ENCODE results near the gene PSMB5. TPM values are rescaled to one million over a fixed set of nuclear protein-coding genes. Genes with fewer than 3 reads are reported as not detected.

Gene PSMB5
- total and polyA plus RNA-seq, 2 of the 13 experiments (the other 11 are each of a cell fraction or from before 2014, with no cell fraction given), result 705 to 871 TPM

DNA sequence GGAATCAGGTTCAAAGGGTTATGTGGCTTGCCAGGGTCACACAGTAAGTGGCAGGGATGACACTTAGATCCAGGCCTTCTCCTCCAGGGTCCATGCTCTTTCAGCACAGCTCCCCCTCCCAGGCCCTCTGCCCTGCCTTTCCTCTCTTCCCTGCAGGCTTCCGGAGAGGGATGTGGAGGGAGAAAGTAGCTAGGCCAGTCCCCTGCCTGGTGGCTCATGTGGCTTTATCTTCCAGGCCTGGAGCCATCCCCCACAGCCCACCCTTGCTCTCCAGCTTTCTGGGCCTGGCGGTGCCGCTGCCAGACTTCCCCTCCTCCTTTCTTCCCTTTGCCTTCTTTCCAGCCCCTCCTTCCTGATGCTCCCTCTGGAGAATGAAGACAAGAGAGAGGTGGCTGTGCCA, 9.1 kb upstream of the PSMB5 start:
- Histone ChIP-seq H3K4me2 (ENCODE audit: low read depth, low read length) (no peak overlapping the region), H3K4me3 (replicated peaks in 1 of 3; ENCODE audit: insufficient read depth in 1 of 3, low read depth in 2 of 3, low read length in 3 of 3) (no peak overlapping the region), H3K9me3 (ENCODE audit: low read length) (no peaks in the 10 kb centered on the region), H3K9ac (ENCODE audit: insufficient read depth, low read depth, low read length) (no peak overlapping the region), H3K79me2 (ENCODE audit: insufficient read depth, low read length) (no peaks in the 10 kb centered on the region), H3K27ac (ENCODE audit: extremely low read length, insufficient read depth, low read length) (no peak overlapping the region), H4K20me1 (ENCODE audit: insufficient read depth, low read length) (no peaks in the 10 kb centered on the region), H2AFZ (ENCODE audit: low read length) (no peak overlapping the region), H3K4me1 (ENCODE audit: insufficient read depth, low read length) (peaks cover 23% of the 10 kb centered on the region), H3K36me3 (replicated peaks in 1 of 2; ENCODE audit: control insufficient read depth in 1 of 2, insufficient read depth in 2 of 2, low read length in 2 of 2) (no peaks in the 10 kb centered on the region), H3K27me3 (ENCODE audit: control insufficient read depth in 1 of 2, insufficient read depth in 2 of 2, low read length in 2 of 2) (peaks cover 16 to 35% of the 10 kb centered on the region in 2 experiments)
- intact Hi-C loops (cut with micrococcal nuclease; ENCODE audit: unreplicated experiment) (no loop called here), in situ Hi-C loops (cut with HindIII; ENCODE audit: extremely low pct_ligation_motif_present, low pct_unique_long_range_greater_than_20kb) (no loop called here)
- BruUV-seq (replicated peaks), result no TSS peak
- WGBS (ENCODE audit: low lambda C conversion rate), result 47% methylated on average over 3 of the region's 3 CpGs
- ATAC-seq (peak; percentile 2; the same call in 2 of the 3 replicates), FAIRE-seq (no peak), DNase-seq (ENCODE audit: low spot score) (no peak)
- TF ChIP-seq MAFK (conservative IDR thresholded peaks at IDR 0.05 in 1 of 2, IDR thresholded peaks at IDR 0.05 in 1 of 2; ENCODE audit: low read length in 2 of 2), result no peak
- no peak for TF ChIP-seq ZNF225 (CRISPR knock-in tag; IDR thresholded peaks at IDR 0.05)
- TF ChIP-seq ZNF781 (CRISPR knock-in tag; IDR thresholded peaks at IDR 0.05; ENCODE audit: borderline replicate concordance, not compliant biosample characterization), result no peak
- TF ChIP-seq, protein P1, sequence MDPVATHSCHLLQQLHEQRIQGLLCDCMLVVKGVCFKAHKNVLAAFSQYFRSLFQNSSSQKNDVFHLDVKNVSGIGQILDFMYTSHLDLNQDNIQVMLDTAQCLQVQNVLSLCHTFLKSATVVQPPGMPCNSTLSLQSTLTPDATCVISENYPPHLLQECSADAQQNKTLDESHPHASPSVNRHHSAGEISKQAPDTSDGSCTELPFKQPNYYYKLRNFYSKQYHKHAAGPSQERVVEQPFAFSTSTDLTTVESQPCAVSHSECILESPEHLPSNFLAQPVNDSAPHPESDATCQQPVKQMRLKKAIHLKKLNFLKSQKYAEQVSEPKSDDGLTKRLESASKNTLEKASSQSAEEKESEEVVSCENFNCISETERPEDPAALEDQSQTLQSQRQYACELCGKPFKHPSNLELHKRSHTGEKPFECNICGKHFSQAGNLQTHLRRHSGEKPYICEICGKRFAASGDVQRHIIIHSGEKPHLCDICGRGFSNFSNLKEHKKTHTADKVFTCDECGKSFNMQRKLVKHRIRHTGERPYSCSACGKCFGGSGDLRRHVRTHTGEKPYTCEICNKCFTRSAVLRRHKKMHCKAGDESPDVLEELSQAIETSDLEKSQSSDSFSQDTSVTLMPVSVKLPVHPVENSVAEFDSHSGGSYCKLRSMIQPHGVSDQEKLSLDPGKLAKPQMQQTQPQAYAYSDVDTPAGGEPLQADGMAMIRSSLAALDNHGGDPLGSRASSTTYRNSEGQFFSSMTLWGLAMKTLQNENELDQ (CRISPR knock-in tag; IDR thresholded peaks at IDR 0.05; ENCODE audit: borderline replicate concordance), result no peak
- no peak for TF ChIP-seq NFYC (CRISPR knock-in tag; IDR thresholded peaks at IDR 0.05)
- TF ChIP-seq HHEX (CRISPR knock-in tag; IDR thresholded peaks at IDR 0.05), result no peak
- no peak for TF ChIP-seq NFYB (CRISPR knock-in tag; IDR thresholded peaks at IDR 0.05)
- TF ChIP-seq, protein P2, sequence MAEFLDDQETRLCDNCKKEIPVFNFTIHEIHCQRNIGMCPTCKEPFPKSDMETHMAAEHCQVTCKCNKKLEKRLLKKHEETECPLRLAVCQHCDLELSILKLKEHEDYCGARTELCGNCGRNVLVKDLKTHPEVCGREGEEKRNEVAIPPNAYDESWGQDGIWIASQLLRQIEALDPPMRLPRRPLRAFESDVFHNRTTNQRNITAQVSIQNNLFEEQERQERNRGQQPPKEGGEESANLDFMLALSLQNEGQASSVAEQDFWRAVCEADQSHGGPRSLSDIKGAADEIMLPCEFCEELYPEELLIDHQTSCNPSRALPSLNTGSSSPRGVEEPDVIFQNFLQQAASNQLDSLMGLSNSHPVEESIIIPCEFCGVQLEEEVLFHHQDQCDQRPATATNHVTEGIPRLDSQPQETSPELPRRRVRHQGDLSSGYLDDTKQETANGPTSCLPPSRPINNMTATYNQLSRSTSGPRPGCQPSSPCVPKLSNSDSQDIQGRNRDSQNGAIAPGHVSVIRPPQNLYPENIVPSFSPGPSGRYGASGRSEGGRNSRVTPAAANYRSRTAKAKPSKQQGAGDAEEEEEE (CRISPR knock-in tag; IDR thresholded peaks at IDR 0.05; ENCODE audit: borderline replicate concordance), result 0 out of 2 replicates have a peak, but pooled peaks have one; percentile 21
- TF ChIP-seq EEA1 (CRISPR knock-in tag; IDR thresholded peaks at IDR 0.05; ENCODE audit: borderline replicate concordance), result 0 out of 2 replicates have a peak, but pooled peaks have one; percentile 78
- no peak for TF ChIP-seq ZFX (CRISPR knock-in tag; IDR thresholded peaks at IDR 0.05; ENCODE audit: low read depth)
- 0 out of 2 replicates have a peak, but pooled peaks have one; percentile 34 for TF ChIP-seq ZNF891 (CRISPR knock-in tag; IDR thresholded peaks at IDR 0.05)
- TF ChIP-seq, protein P3, sequence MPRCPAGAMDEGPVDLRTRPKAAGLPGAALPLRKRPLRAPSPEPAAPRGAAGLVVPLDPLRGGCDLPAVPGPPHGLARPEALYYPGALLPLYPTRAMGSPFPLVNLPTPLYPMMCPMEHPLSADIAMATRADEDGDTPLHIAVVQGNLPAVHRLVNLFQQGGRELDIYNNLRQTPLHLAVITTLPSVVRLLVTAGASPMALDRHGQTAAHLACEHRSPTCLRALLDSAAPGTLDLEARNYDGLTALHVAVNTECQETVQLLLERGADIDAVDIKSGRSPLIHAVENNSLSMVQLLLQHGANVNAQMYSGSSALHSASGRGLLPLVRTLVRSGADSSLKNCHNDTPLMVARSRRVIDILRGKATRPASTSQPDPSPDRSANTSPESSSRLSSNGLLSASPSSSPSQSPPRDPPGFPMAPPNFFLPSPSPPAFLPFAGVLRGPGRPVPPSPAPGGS (CRISPR knock-in tag; IDR thresholded peaks at IDR 0.05), result no peak
- no peak for TF ChIP-seq NFIC (IDR thresholded peaks at IDR 0.05; ENCODE audit: low read length)
- no peak for TF ChIP-seq NFE2L1 (CRISPR knock-in tag; IDR thresholded peaks at IDR 0.05; ENCODE audit: borderline replicate concordance)
- TF ChIP-seq SAFB2 (CRISPR knock-in tag; IDR thresholded peaks at IDR 0.05; ENCODE audit: borderline replicate concordance, low read depth), result no peak
- TF ChIP-seq, protein P4, sequence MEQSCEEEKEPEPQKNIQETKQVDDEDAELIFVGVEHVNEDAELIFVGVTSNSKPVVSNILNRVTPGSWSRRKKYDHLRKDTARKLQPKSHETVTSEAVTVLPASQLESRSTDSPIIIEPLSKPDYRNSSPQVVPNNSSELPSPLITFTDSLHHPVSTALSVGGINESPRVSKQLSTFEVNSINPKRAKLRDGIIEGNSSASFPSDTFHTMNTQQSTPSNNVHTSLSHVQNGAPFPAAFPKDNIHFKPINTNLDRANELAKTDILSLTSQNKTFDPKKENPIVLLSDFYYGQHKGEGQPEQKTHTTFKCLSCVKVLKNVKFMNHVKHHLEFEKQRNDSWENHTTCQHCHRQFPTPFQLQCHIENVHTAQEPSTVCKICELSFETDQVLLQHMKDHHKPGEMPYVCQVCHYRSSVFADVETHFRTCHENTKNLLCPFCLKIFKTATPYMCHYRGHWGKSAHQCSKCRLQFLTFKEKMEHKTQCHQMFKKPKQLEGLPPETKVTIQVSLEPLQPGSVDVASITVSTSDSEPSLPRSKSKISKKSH (CRISPR knock-in tag; IDR thresholded peaks at IDR 0.05; ENCODE audit: borderline replicate concordance), result 0 out of 2 replicates have a peak, but pooled peaks have one; percentile 35
- no peak for TF ChIP-seq NCOA2 (CRISPR knock-in tag; IDR thresholded peaks at IDR 0.05)
- TF ChIP-seq GTF3A (CRISPR knock-in tag; conservative IDR thresholded peaks at IDR 0.05), result no peak
- TF ChIP-seq ZNF543 (CRISPR knock-in tag; IDR thresholded peaks at IDR 0.05), result peak; percentile 21; the same call in 1 of the 2 replicates
- POLR2A ChIA-PET, result interaction anchor here (1.0 to 2.7 kb wide), 3 partner anchors 10 to 37 kb away, joined by 3 to 9 read pairs (median 4); partner anchors contain the start of gene PSMB5
- CTCF ChIA-PET (ENCODE audit: low intra/inter-chr PET ratio, low total read pairs), result no interaction called here
